ENCODE measurements around the gene AMY1A.
"Not testable (repeated sequence)": the region's sequence is repeated elsewhere in the genome, so short reads cannot be mapped to it uniquely, and the experiment has no call there.

Gene AMY1A

DNA sequence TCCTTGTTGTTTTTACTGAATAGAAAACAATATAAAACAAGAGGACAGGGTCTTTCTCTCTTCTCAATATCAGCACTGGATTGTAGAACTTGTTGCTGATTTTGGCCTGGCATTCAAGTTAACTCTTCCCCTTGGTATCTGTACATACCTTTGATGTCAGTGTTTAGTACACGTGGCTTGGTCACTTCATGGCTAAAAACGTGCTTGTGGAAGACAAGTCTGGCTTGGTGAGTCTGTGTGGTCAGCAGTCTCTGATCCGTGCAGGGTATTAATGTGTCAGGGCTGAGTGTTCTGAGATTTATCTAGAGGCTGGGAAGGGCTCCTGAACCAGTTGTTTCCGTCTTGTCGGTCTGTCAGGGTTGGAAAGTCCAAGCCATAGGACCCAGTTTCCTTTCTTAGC is at the start of gene AMY1A:
Gene AMY1A, plus strand, starts transcription at position 301 of the 400 bp plus-strand sequence. CDS start 571 bp downstream, outside the sequence.
- not testable (repeated sequence) for H3K4me3 ChIP-seq (ENCODE audit: low read depth, low read length)

DNA sequence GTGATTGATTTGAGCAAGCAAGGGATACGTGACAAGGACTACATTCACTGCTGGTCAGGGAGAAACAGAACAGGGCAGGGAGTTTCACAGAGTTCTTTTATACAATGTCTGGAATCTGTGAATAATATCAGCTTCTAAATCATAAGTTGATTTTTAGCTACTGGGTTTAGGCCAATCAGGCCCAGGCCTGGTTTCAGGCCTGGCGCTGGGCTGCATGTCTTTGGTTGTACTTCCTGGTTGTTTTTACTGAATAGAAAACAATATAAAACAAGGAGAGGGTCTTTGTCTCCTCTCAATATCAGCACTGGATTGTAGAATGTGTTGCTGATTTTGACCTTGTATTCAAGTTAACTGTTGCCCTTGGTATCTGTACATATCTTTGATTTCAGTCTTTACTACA is 39.2 kb upstream of the AMY1A start:
- no peak overlapping the region for H3K4me3 ChIP-seq (ENCODE audit: low read depth, low read length)
- no peak for DNase-seq (ENCODE audit: low read depth)
- TF ChIP-seq, protein P1, sequence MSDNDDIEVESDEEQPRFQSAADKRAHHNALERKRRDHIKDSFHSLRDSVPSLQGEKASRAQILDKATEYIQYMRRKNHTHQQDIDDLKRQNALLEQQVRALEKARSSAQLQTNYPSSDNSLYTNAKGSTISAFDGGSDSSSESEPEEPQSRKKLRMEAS (IDR thresholded peaks at IDR 0.05; ENCODE audit: low read depth, low read length), result no peak
- TF ChIP-seq POLR2A (IDR thresholded peaks at IDR 0.05; ENCODE audit: extremely low read depth, insufficient read length), result no peak
- TF ChIP-seq, protein P2, sequence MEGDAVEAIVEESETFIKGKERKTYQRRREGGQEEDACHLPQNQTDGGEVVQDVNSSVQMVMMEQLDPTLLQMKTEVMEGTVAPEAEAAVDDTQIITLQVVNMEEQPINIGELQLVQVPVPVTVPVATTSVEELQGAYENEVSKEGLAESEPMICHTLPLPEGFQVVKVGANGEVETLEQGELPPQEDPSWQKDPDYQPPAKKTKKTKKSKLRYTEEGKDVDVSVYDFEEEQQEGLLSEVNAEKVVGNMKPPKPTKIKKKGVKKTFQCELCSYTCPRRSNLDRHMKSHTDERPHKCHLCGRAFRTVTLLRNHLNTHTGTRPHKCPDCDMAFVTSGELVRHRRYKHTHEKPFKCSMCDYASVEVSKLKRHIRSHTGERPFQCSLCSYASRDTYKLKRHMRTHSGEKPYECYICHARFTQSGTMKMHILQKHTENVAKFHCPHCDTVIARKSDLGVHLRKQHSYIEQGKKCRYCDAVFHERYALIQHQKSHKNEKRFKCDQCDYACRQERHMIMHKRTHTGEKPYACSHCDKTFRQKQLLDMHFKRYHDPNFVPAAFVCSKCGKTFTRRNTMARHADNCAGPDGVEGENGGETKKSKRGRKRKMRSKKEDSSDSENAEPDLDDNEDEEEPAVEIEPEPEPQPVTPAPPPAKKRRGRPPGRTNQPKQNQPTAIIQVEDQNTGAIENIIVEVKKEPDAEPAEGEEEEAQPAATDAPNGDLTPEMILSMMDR (IDR thresholded peaks at IDR 0.05; ENCODE audit: low read depth, low read length), result no peak
- no peak for TF ChIP-seq MYC (IDR thresholded peaks at IDR 0.05; ENCODE audit: low read depth, low read length)

More for the DNA sequence above, at the start of gene AMY1A:
- DNase-seq (ENCODE audit: low read depth), result not testable (repeated sequence)

DNA sequence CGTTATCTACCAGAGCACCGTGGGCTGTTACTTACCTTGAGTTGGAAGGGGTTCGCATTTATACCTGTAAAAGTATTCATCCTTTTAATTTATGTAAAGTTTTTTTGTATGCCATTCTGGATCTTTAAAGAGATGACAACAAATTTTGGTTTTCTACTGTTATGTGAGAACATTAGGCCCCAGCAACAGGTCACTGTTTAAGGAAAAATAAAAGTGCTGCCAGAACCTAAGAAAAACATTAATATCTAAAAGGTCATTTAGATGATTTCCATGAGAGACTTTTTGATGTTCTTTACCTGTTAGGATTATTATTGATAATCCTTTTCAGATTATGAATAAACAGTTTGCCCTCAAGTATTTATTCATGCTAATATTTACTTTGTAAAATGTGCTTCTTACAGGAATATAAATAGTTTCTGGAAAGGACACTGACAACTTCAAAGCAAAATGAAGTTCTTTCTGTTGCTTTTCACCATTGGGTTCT is 38.5 kb upstream of the AMY1A start, which contains the start of gene AMY2A:
Gene AMY2A, plus strand, starts transcription at position 434 of the 484 bp plus-strand sequence. Its CDS starts 14 bp downstream, at position 448.
- H3K4me3 ChIP-seq (ENCODE audit: low read depth, low read length); DNase-seq (ENCODE audit: low read depth): not testable (repeated sequence)

DNA sequence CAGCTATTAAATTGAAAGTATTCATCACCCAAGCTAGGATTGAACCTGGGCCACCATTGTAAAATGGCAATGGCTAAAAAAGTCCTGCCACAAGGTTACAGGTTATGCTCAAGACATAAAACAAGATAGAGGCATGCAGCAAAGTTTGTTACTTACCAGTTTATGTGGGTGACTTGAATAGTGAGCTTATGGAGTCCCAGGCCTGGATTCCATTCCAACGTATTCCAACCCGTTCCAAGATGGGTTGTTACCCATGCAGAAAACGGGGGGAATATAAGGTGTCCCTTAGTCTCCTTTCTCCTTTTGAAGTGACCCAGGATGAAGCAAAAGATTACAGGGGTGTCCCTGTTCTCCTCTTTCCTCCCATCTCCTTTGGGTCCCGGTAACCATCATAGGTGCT is 28.1 kb upstream of the AMY1A start:
- DNase-seq (ENCODE audit: low read depth); H3K4me3 ChIP-seq (ENCODE audit: low read depth, low read length): not testable (repeated sequence)

DNA sequence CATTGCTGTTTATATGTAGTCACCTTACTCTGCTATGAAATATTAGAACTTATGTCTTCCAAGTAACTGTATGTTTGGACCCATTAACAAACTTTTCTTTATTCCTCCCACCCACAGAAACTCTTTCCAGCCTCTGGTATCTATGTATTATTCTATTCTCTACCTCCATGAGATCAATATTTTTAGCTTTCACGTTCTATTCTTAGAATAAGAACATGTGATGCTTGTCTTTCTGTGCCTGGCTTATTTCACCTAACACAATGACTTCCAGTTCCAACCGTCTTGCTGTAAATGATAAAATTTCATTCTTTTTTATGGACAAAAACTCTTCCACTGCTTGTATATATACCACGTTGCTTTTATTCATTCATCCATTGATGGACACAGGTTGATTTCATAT is 14.4 kb upstream of the AMY1A start:
- H3K4me3 ChIP-seq (ENCODE audit: low read depth, low read length); DNase-seq (ENCODE audit: low read depth): not testable (repeated sequence)

DNA sequence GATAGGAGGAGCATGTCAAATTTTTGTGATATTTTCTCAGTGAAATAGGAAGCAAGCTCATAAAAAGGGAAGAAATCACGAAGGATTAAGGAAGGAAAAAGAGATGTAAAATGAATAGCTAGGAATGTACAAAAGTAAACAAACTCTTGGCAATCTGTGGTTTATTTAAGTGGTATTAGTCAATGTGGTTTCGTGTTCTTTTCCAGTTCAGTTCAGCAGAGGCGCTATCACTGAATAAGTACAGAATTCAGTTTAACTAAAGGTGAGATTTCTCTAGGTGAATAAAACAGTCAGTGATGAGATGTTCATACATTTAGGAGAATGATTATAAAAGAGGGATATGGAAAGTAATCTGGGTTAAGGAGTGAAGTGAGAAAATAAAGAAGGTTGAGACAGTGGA is 11.7 kb upstream of the AMY1A start:
- H3K4me3 ChIP-seq (ENCODE audit: low read depth, low read length); DNase-seq (ENCODE audit: low read depth): not testable (repeated sequence)

DNA sequence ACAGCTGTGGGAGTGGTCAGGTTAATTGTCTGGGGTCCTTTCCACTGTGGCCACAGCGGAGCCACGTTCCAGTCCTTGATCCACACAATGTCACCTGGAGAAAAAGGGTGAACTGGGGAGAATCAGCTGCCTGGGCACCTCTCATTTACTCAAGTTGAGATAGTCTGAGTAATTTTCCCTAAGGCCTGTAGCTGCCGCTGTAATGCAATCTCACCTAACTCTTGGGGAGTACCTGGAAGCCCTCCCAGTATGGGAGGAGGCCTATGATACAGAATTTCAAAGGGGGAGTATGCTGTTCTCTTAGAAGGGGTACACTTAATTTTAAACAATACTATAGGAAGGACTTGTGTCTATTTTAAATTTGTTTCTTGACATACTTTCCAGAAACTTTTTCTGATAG is 5.3 kb upstream of the AMY1A start:
- H3K4me3 ChIP-seq (ENCODE audit: low read depth, low read length); DNase-seq (ENCODE audit: low read depth): not testable (repeated sequence)

DNA sequence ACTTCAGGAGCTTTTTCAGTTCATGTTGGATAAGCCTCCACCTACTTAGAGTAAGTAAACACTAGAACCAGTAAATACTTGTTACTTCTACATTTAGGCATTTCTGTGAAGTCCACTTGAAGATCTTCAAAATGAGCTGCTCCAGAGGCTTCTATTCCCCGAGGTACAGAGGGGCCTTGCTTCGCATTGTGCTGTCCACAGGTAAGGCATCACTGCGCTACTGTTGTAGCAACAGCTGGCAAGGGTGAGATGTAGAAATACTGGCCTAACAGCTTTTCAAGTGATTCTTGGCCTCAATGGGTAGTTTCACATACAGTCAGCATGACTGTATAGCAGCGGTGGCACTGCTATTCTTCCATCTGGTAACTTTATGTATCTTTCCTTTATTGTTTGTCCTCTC is 4.7 kb upstream of the AMY1A start:
- DNase-seq (ENCODE audit: low read depth), result not testable (repeated sequence)

DNA sequence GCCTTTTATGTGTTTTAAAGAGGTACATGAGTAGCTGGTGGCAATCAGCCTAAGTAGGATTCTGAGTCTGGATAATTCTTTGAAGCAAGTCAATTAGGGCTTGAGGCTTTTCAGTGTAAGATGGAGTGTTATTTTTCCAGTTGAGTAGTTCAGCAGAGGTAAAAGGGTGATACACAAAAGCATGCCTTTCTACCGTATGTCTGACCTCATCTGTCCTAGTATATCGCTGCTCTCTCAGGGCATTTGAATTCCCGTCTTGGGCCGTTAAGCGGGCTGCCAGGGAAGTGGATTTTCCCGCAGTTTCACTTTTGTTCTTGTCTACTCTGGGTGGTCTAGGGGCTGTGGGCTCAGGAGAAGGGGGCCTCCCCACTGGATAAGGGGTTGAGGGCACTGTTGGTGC is 1.4 kb upstream of the AMY1A start:
- H3K4me3 ChIP-seq (ENCODE audit: low read depth, low read length); DNase-seq (ENCODE audit: low read depth): not testable (repeated sequence)

More for the DNA sequence above, 4.7 kb upstream of the AMY1A start:
- H3K4me3 ChIP-seq (ENCODE audit: low read depth, low read length), result not testable (repeated sequence)

DNA sequence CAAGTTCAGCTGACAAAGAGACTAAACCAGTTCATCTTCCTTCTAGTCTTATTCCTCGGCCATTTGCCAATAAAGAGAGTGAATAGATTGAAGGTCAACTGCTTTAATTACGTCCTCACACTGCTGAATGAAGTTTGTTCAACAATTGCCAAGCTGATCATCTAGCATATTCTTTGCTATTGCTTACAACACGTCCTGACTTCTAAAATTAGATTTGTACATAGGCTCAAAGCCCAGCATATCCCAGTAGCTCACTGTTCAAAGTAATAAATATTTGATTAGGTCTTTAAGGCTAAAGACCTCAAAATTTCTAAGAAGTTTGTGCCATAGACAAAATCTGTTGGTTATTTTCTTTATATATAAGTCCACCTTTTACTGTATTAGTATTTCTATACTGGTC is 20.8 kb downstream of the AMY1A start:
- DNase-seq (ENCODE audit: low read depth); H3K4me3 ChIP-seq (ENCODE audit: low read depth, low read length): not testable (repeated sequence)

DNA sequence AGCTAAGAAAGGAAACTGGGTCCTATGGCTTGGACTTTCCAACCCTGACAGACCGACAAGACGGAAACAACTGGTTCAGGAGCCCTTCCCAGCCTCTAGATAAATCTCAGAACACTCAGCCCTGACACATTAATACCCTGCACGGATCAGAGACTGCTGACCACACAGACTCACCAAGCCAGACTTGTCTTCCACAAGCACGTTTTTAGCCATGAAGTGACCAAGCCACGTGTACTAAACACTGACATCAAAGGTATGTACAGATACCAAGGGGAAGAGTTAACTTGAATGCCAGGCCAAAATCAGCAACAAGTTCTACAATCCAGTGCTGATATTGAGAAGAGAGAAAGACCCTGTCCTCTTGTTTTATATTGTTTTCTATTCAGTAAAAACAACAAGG is 40.5 kb downstream of the AMY1A start, which contains the start of gene AMY1B:
Gene AMY1B, minus strand, starts transcription at position 101 of the 400 bp plus-strand sequence. CDS start 571 bp downstream, outside the sequence.
- DNase-seq (ENCODE audit: low read depth); H3K4me3 ChIP-seq (ENCODE audit: low read depth, low read length): not testable (repeated sequence)

DNA sequence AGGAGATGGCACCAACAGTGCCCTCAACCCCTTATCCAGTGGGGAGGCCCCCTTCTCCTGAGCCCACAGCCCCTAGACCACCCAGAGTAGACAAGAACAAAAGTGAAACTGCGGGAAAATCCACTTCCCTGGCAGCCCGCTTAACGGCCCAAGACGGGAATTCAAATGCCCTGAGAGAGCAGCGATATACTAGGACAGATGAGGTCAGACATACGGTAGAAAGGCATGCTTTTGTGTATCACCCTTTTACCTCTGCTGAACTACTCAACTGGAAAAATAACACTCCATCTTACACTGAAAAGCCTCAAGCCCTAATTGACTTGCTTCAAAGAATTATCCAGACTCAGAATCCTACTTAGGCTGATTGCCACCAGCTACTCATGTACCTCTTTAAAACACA is 41.9 kb downstream of the AMY1A start:
- H3K4me3 ChIP-seq (ENCODE audit: low read depth, low read length); DNase-seq (ENCODE audit: low read depth): not testable (repeated sequence)

DNA sequence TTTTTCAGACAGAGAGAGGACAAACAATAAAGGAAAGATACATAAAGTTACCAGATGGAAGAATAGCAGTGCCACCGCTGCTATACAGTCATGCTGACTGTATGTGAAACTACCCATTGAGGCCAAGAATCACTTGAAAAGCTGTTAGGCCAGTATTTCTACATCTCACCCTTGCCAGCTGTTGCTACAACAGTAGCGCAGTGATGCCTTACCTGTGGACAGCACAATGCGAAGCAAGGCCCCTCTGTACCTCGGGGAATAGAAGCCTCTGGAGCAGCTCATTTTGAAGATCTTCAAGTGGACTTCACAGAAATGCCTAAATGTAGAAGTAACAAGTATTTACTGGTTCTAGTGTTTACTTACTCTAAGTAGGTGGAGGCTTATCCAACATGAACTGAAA is 45.1 kb downstream of the AMY1A start:
- not testable (repeated sequence) for H3K4me3 ChIP-seq (ENCODE audit: low read depth, low read length); DNase-seq (ENCODE audit: low read depth)

DNA sequence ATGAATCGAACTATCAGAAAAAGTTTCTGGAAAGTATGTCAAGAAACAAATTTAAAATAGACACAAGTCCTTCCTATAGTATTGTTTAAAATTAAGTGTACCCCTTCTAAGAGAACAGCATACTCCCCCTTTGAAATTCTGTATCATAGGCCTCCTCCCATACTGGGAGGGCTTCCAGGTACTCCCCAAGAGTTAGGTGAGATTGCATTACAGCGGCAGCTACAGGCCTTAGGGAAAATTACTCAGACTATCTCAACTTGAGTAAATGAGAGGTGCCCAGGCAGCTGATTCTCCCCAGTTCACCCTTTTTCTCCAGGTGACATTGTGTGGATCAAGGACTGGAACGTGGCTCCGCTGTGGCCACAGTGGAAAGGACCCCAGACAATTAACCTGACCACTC is 45.7 kb downstream of the AMY1A start:
- DNase-seq (ENCODE audit: low read depth); H3K4me3 ChIP-seq (ENCODE audit: low read depth, low read length): not testable (repeated sequence)

DNA sequence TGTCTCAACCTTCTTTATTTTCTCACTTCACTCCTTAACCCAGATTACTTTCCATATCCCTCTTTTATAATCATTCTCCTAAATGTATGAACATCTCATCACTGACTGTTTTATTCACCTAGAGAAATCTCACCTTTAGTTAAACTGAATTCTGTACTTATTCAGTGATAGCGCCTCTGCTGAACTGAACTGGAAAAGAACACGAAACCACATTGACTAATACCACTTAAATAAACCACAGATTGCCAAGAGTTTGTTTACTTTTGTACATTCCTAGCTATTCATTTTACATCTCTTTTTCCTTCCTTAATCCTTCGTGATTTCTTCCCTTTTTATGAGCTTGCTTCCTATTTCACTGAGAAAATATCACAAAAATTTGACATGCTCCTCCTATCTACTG is 52.1 kb downstream of the AMY1A start:
- H3K4me3 ChIP-seq (ENCODE audit: low read depth, low read length); DNase-seq (ENCODE audit: low read depth): not testable (repeated sequence)

DNA sequence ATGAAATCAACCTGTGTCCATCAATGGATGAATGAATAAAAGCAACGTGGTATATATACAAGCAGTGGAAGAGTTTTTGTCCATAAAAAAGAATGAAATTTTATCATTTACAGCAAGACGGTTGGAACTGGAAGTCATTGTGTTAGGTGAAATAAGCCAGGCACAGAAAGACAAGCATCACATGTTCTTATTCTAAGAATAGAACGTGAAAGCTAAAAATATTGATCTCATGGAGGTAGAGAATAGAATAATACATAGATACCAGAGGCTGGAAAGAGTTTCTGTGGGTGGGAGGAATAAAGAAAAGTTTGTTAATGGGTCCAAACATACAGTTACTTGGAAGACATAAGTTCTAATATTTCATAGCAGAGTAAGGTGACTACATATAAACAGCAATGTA is 54.8 kb downstream of the AMY1A start:
- not testable (repeated sequence) for DNase-seq (ENCODE audit: low read depth); H3K4me3 ChIP-seq (ENCODE audit: low read depth, low read length)

Measured in NB4 (cell line).